Stomach (tissue), 9 donors: Measurements from ENCODE around the gene DDX31. TPM values are rescaled to one million over a fixed set of nuclear protein-coding genes. Genes with fewer than 3 reads are reported as not detected.

ENCODE experiments used
- DNase-seq, 2 donors: peaks; one replicate each; pipeline versions ENCODE4 v3.0.0 to v3.0.0-alpha.2; 2013 to 2019
- H3K27ac ChIP-seq, 5 donors: fragments of 200-600 bp in 4 of 5; sonication (generic) in 4 of 5; one replicate each; pipeline ENCODE4 v1.5.1; 2013 to 2019; ENCODE audit warnings: mild to moderate bottlenecking in 1 of 5, moderate library complexity in 1 of 5
- H3K27me3 ChIP-seq, 3 donors: fragments of 200-600 bp; sonication (generic); one replicate each; pipeline ENCODE4 v1.5.1; 2017 to 2019; ENCODE audit warnings: mixed run types in 1 of 3
- H3K36me3 ChIP-seq, 4 donors: fragments of 200-600 bp; sonication (generic); 1 replicate in 3 of 4; 2 replicates in 1 of 4; pipeline ENCODE4 v1.5.1; 2016 to 2019
- H3K4me1 ChIP-seq, 4 donors: fragments of 200-600 bp; sonication (generic); one replicate each; pipeline ENCODE4 v1.5.1; 2016 to 2019
- H3K4me3 ChIP-seq, 4 donors: fragments of 200-600 bp; sonication (generic) in 3 of 4; one replicate each; pipeline ENCODE4 v1.5.1; 2016 to 2019; ENCODE audit warnings: mild to moderate bottlenecking in 1 of 4
- H3K9me3 ChIP-seq, 4 donors: fragments of 200-600 bp; sonication (generic); one replicate each; pipeline ENCODE4 v1.5.1; 2016 to 2019
- CTCF ChIP-seq, 7 experiments: fragments of 450-650 bp in 4 of 7; fragments of 200-600 bp in 3 of 7; sonication (generic) in 3 of 7; IDR thresholded peaks; one replicate each; pipeline ENCODE4 v1.5.1; 2016 to 2019; ENCODE audit warnings: antibody characterized with exemption in 7 of 7, control low read depth in 2 of 7, mild to moderate bottlenecking in 1 of 7
- EP300 ChIP-seq: sonication (generic); formaldehyde crosslinking; IDR thresholded peaks from one replicate; pipeline ENCODE4 v1.6.1; 2017; ENCODE audit warnings: antibody characterized with exemption
- POLR2A ChIP-seq, 4 donors: fragments of 450-650 bp; IDR thresholded peaks; one replicate each; pipeline ENCODE4 v1.6.1; 2016; ENCODE audit warnings: antibody characterized with exemption in 4 of 4, control low read depth in 2 of 4, mild to moderate bottlenecking in 1 of 4, moderate library complexity in 1 of 4
- POLR2AphosphoS5 ChIP-seq, 3 donors: sonication (generic); formaldehyde crosslinking; IDR thresholded peaks; one replicate each; pipeline ENCODE4 v1.6.1; 2016; ENCODE audit warnings: antibody characterized with exemption in 3 of 3
- WGBS, 5 donors: extraction: QIAGEN DNeasy Blood & Tissue Kit in 3 of 5; methylation state at CpG; one replicate each; pipeline versions ENCODE4 v1.1.5 to v1.1.7; 2013 to 2018; 5-methylcytosine and 5-hydroxymethylcytosine counted together
- intact Hi-C: fragments of 100-400 bp; cut with DNase I; formaldehyde crosslinking; loops from one replicate; pipeline ENCODE4 v1.15.1; 2023; ENCODE audit warnings: low total_unique reads
- polyA plus RNA-seq, 3 donors: library from polyadenylated mRNA; stranded (reverse); fragments of 200-250 nt; gene quantifications; one replicate each; pipeline ENCODE4 v1.2.3, GENCODE V29; 2013
- total RNA-seq, 5 donors: library from RNA; depleted of rRNA; stranded (reverse); fragments of >200 nt; gene quantifications; one replicate each; pipeline versions ENCODE4 v1.1.0 to v1.2.3, GENCODE V29; 2014 to 2016
- donor health status: healthy with polysubstance abuse.
- donor health status: Bipolar disorder and iron deficiency.
- donor health status: healthy.

The DDX31 gene
- total and polyA plus RNA-seq, 8 donors, result 3.1 to 26.8 (median 5.8) TPM

GRCh38 chr9:132579427-132579798 lies 90.4 kb downstream of the DDX31 start:
- TF ChIP-seq POLR2A (IDR thresholded peaks at IDR 0.05), result no peak
- no peak for TF ChIP-seq CTCF (IDR thresholded peaks at IDR 0.05)
- TF ChIP-seq EP300, result no peak
- TF ChIP-seq POLR2AphosphoS5 (IDR thresholded peaks at IDR 0.05), result no peak
- Histone ChIP-seq H3K27ac (no peak overlapping the region), H3K36me3 (no peaks in the 10 kb centered on the region), H3K4me1 (peaks cover 5 to 29% (median 18%) of the 10 kb centered on the region in 4 donors), H3K27me3 (peaks cover 47 to 100% (median 91%) of the 10 kb centered on the region in 3 donors), H3K9me3 (no peaks in the 10 kb centered on the region), H3K4me3 (no peak overlapping the region)
- DNase-seq, result no peak
- WGBS, 5 donors, result 4 to 11% (median 9%) methylated on average over 15 of the region's 15 CpGs
- intact Hi-C loops, result no loop called here

GRCh38 chr9:132578367-132578932 lies 91.3 kb downstream of the DDX31 start:
- TF ChIP-seq POLR2AphosphoS5 (IDR thresholded peaks at IDR 0.05) (no peak), EP300 (no peak), CTCF (IDR thresholded peaks at IDR 0.05) (no peak), POLR2A (IDR thresholded peaks at IDR 0.05) (no peak)
- 31 to 52% (median 36%) methylated on average over 7 of the region's 7 CpGs for WGBS, 5 donors
- intact Hi-C loops, result no loop called here

GRCh38 chr9:132577119-132577518 lies 92.7 kb downstream of the DDX31 start:
- DNase-seq, result no peak
- Histone ChIP-seq H3K27me3 (peaks cover 29 to 100% (median 72%) of the 10 kb centered on the region in 3 donors), H3K36me3 (no peaks in the 10 kb centered on the region), H3K4me1 (peaks cover 4 to 24% (median 13%) of the 10 kb centered on the region in 4 donors), H3K27ac (no peak overlapping the region), H3K4me3 (no peak overlapping the region), H3K9me3 (no peaks in the 10 kb centered on the region)
- TF ChIP-seq POLR2AphosphoS5 (IDR thresholded peaks at IDR 0.05) (no peak), EP300 (no peak), CTCF (IDR thresholded peaks at IDR 0.05) (no peak), POLR2A (IDR thresholded peaks at IDR 0.05) (no peak)
- intact Hi-C loops, result no loop called here

More at GRCh38 chr9:132578367-132578932, 91.3 kb downstream of the DDX31 start:
- Histone ChIP-seq H3K4me3 (no peak overlapping the region), H3K27ac (no peak overlapping the region), H3K4me1 (peaks cover 5 to 29% (median 18%) of the 10 kb centered on the region in 4 donors), H3K36me3 (no peaks in the 10 kb centered on the region), H3K27me3 (peaks cover 37 to 100% (median 81%) of the 10 kb centered on the region in 3 donors), H3K9me3 (no peaks in the 10 kb centered on the region)
- DNase-seq, result no peak

- TF ChIP-seq POLR2AphosphoS5 (IDR thresholded peaks at IDR 0.05) (no peak), POLR2A (IDR thresholded peaks at IDR 0.05) (no peak), EP300 (no peak), CTCF (IDR thresholded peaks at IDR 0.05) (no peak)
- intact Hi-C loops, result no loop called here
- Histone ChIP-seq H3K27ac (no peak overlapping the region), H3K36me3 (no peaks in the 10 kb centered on the region), H3K9me3 (no peaks in the 10 kb centered on the region), H3K4me3 (no peak overlapping the region), H3K27me3 (peaks cover 25 to 89% (median 59%) of the 10 kb centered on the region in 3 donors), H3K4me1 (peaks cover 0 to 11% (median 4%) of the 10 kb centered on the region in 4 donors)
- DNase-seq, result no peak
- 69 to 76% (median 75%) methylated on average over 5 of the region's 5 CpGs for WGBS, 5 donors
Observed at GRCh38 chr9:132575811-132576210, 94.0 kb downstream of the DDX31 start.
